ENCODE data around the gene DNM3.
"Not testable (repeated sequence)": the region's sequence is repeated elsewhere in the genome, so short reads cannot be mapped to it uniquely, and the experiment has no call there.

Gene DNM3

DNA sequence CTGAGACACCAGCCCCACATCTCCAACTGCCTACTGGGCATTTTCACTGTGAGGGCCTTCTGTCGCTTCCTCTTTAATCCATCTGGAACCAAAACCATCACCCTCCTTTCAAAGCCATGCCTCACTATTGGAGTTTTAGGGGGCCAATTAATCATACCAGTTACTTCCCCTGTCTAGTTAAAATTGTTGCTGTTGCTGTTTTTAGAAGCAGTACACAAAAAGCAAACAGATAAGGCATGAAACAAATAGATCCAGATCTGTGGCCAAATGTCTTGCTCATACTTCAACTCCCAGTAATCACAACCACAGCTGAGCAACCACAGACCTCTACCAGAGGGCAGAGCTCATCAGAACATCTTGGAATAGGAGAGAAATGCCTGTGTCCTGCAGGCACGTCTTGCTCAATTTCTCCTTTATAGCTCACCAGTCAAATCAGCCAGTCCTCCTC is 445.4 kb downstream of the DNM3 start:
- Histone ChIP-seq H3K27ac (ENCODE audit: low read length) (peak overlapping the region; percentile 32), H3K9ac (ENCODE audit: low read length in 2 of 2) (no peak overlapping the region)

DNA sequence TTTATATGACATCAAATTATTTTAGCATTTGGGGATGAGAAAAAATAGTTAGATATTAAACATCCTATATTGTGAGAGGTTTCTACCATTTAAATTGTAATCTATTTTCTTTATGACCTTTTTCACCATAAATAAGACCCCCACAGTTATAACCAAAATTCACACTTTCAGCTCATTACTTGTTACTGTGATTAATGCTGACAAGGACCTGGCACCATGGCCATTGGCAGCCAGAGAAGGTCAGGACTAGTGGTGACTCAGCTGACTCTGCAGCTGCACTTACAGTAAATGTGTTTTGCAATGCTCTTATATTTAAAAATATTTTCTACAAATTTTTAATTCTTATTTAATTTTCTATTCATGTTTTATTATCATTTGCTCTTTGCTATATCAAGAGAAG is 445.9 kb downstream of the DNM3 start:
- no peaks in the 10 kb centered on the region for H3K9me3 ChIP-seq (ENCODE audit: control insufficient read depth in 2 of 2, low read length in 2 of 2)
- no peaks in the 10 kb centered on the region for H3K36me3 ChIP-seq (ENCODE audit: control insufficient read depth in 2 of 2, insufficient read depth in 2 of 2, low read length in 2 of 2)
- H3K4me3 ChIP-seq (ENCODE audit: low read length in 2 of 2), result no peak overlapping the region
- H3K27ac ChIP-seq (ENCODE audit: low read length), result no peak overlapping the region
- H3K4me1 ChIP-seq (ENCODE audit: control insufficient read depth, insufficient read depth, low read length), result no peaks in the 10 kb centered on the region
- no peak overlapping the region for H3K9ac ChIP-seq (ENCODE audit: low read length in 2 of 2)
- no peaks in the 10 kb centered on the region for H3K27me3 ChIP-seq (ENCODE audit: control insufficient read depth in 1 of 2, insufficient read depth in 2 of 2, low read length in 2 of 2)

More for the DNA sequence above, 445.4 kb downstream of the DNM3 start:
- no peaks in the 10 kb centered on the region for H3K27me3 ChIP-seq (ENCODE audit: control insufficient read depth in 1 of 2, insufficient read depth in 2 of 2, low read length in 2 of 2)
- no peak overlapping the region for H3K4me3 ChIP-seq (ENCODE audit: low read length in 2 of 2)
- H3K4me1 ChIP-seq (ENCODE audit: control insufficient read depth, insufficient read depth, low read length), result no peaks in the 10 kb centered on the region
- no peaks in the 10 kb centered on the region for H3K36me3 ChIP-seq (ENCODE audit: control insufficient read depth in 2 of 2, insufficient read depth in 2 of 2, low read length in 2 of 2)
- no peaks in the 10 kb centered on the region for H3K9me3 ChIP-seq (ENCODE audit: control insufficient read depth in 2 of 2, low read length in 2 of 2)

DNA sequence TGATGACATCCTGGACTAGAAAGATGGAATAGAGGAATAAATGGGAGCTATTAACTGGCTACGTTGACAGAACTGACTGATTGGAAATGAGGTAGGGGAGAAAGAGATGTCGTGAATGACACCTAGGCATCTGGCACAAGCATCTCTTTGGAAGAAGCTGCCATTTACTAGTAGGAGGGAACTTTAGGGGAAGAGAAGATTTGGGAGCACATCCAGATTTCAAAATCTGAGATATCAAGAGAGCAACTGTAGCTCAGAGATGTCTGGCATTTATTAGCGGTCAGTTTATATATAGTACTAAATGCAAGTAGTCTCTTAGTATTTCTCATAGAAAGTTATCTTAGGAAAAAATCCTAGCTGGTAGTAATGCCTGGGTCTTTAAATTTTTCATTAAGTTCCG is 447.3 kb downstream of the DNM3 start:
- no peaks in the 10 kb centered on the region for H3K4me1 ChIP-seq (ENCODE audit: control insufficient read depth, insufficient read depth, low read length)
- H3K4me3 ChIP-seq (ENCODE audit: low read length in 2 of 2), result no peak overlapping the region
- no peaks in the 10 kb centered on the region for H3K9me3 ChIP-seq (ENCODE audit: control insufficient read depth in 2 of 2, low read length in 2 of 2)
- H3K27ac ChIP-seq (ENCODE audit: low read length), result no peak overlapping the region
- H3K36me3 ChIP-seq (ENCODE audit: control insufficient read depth in 2 of 2, insufficient read depth in 2 of 2, low read length in 2 of 2), result no peaks in the 10 kb centered on the region
- H3K9ac ChIP-seq (ENCODE audit: low read length in 2 of 2), result no peak overlapping the region
- no peaks in the 10 kb centered on the region for H3K27me3 ChIP-seq (ENCODE audit: control insufficient read depth in 1 of 2, insufficient read depth in 2 of 2, low read length in 2 of 2)

DNA sequence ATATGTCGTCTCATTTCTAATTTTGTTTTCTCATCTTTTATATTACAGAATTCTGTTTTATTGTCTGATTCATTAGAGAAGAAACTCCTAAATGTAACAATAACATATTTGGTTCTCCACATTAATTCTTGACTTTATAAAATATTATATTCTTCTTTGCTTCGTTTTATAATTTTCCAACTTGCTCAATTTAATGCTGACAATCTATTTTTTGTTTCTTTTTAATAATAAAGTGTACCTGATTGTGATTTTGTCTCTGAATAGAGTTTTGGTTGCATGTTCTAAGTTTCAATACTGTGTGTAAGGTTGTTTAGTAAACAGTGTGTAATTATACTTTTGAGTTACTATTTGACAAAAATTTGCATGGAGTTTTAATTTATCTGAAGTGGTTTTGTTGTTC is 448.1 kb downstream of the DNM3 start:
- no peak overlapping the region for H3K4me3 ChIP-seq (ENCODE audit: low read length in 2 of 2)
- no peak overlapping the region for H3K27ac ChIP-seq (ENCODE audit: low read length)
- H3K9me3 ChIP-seq (ENCODE audit: control insufficient read depth in 2 of 2, low read length in 2 of 2), result no peaks in the 10 kb centered on the region
- no peaks in the 10 kb centered on the region for H3K27me3 ChIP-seq (ENCODE audit: control insufficient read depth in 1 of 2, insufficient read depth in 2 of 2, low read length in 2 of 2)
- no peak overlapping the region for H3K9ac ChIP-seq (ENCODE audit: low read length in 2 of 2)
- H3K36me3 ChIP-seq (ENCODE audit: control insufficient read depth in 2 of 2, insufficient read depth in 2 of 2, low read length in 2 of 2), result no peaks in the 10 kb centered on the region
- H3K4me1 ChIP-seq (ENCODE audit: control insufficient read depth, insufficient read depth, low read length), result no peaks in the 10 kb centered on the region

DNA sequence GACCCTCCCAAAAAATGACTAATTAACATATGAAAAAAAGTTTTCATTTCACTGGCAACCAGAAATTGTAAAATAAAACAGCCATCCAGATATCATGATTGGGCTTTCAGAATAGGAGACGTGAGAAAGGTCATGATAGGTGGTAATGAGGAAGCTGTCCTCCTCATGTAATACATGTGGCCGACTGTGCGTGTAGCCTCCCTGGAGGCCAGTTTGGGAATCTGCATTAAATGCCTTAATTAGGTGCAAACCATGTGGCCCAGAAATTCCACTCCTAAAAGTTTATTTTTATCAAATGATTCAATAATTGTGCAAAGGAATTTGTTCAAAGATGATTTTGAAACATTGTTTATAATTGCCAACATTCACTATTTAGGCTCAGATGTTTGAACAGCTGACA is 451.5 kb downstream of the DNM3 start:
- H3K4me3 ChIP-seq (ENCODE audit: low read length in 2 of 2), result no peak overlapping the region
- no peaks in the 10 kb centered on the region for H3K9me3 ChIP-seq (ENCODE audit: control insufficient read depth in 2 of 2, low read length in 2 of 2)
- no peaks in the 10 kb centered on the region for H3K4me1 ChIP-seq (ENCODE audit: control insufficient read depth, insufficient read depth, low read length)
- no peak overlapping the region for H3K27ac ChIP-seq (ENCODE audit: low read length)
- H3K36me3 ChIP-seq (ENCODE audit: control insufficient read depth in 2 of 2, insufficient read depth in 2 of 2, low read length in 2 of 2), result no peaks in the 10 kb centered on the region
- H3K9ac ChIP-seq (ENCODE audit: low read length in 2 of 2), result no peak overlapping the region
- no peaks in the 10 kb centered on the region for H3K27me3 ChIP-seq (ENCODE audit: control insufficient read depth in 1 of 2, insufficient read depth in 2 of 2, low read length in 2 of 2)

DNA sequence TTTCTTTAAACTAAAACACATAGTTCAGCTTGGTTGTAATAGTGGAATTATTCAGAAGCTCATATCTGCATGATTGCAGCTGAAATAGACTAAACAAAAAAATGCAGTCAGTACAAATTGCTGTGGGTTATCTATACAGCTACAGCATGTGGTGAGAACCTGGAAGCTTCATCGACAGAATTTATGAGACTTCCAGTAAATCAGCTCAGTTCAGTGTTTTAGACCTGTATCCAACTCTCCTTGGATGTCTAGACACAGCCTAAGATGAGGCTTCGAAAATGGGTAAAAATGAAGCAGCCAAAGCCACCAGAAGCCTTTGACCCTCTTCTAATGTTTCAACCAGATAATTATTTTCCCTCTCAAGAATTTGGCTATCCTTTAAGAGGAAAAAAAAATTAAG is 452.1 kb downstream of the DNM3 start:
- H3K9me3 ChIP-seq (ENCODE audit: control insufficient read depth in 2 of 2, low read length in 2 of 2), result no peaks in the 10 kb centered on the region
- H3K4me3 ChIP-seq (ENCODE audit: low read length in 2 of 2), result no peak overlapping the region
- H3K27me3 ChIP-seq (ENCODE audit: control insufficient read depth in 1 of 2, insufficient read depth in 2 of 2, low read length in 2 of 2), result no peaks in the 10 kb centered on the region
- H3K27ac ChIP-seq (ENCODE audit: low read length), result no peak overlapping the region
- H3K9ac ChIP-seq (ENCODE audit: low read length in 2 of 2), result no peak overlapping the region
- no peaks in the 10 kb centered on the region for H3K36me3 ChIP-seq (ENCODE audit: control insufficient read depth in 2 of 2, insufficient read depth in 2 of 2, low read length in 2 of 2)
- H3K4me1 ChIP-seq (ENCODE audit: control insufficient read depth, insufficient read depth, low read length), result no peaks in the 10 kb centered on the region

DNA sequence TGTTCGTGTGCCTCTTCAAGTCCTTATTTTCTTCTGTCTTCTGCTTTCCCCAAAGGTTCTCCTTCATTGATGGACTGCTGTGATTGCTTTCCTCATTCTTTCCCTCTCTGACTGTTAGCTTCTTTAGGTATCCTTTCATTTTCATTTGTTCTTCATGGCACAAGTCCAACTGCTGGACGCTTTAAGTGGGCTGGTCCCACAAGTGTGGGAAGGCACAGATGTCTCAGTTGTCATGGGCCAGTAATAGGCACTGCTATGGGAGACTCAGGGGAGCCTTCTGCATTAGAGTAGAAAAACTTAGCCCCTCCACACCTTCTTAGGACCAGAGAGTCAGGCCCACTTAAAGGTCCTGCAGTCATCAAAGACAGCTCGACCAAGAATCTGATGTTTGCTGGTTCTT is 456.8 kb downstream of the DNM3 start:
- no peak overlapping the region for H3K9ac ChIP-seq (ENCODE audit: low read length in 2 of 2)
- no peak overlapping the region for H3K4me3 ChIP-seq (ENCODE audit: low read length in 2 of 2)
- no peaks in the 10 kb centered on the region for H3K36me3 ChIP-seq (ENCODE audit: control insufficient read depth in 2 of 2, insufficient read depth in 2 of 2, low read length in 2 of 2)
- H3K27ac ChIP-seq (ENCODE audit: low read length), result no peak overlapping the region
- no peaks in the 10 kb centered on the region for H3K27me3 ChIP-seq (ENCODE audit: control insufficient read depth in 1 of 2, insufficient read depth in 2 of 2, low read length in 2 of 2)
- no peaks in the 10 kb centered on the region for H3K4me1 ChIP-seq (ENCODE audit: control insufficient read depth, insufficient read depth, low read length)
- H3K9me3 ChIP-seq (ENCODE audit: control insufficient read depth in 2 of 2, low read length in 2 of 2), result peaks cover 0 to 8% of the 10 kb centered on the region in 2 donors

DNA sequence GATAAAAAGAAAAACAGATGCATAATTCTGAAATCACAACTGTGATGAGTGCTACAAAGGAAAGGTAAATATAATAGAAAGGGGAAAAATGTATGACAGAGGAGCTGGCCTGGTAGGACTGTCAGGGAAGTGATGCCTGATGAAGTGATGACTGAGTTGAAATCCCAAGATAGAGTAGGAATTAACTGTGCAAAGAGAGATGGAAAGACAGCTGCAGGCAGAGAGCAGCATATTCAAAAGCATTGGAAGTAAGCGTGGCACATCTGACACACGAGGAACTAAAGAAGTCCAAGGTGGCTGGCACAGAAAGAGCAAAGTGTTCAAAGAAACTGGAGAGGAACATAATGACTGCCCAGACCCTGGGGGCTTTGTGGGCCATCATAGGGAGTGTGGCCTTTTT is 457.6 kb downstream of the DNM3 start:
- Histone ChIP-seq H3K4me1 (ENCODE audit: control insufficient read depth, insufficient read depth, low read length) (no peaks in the 10 kb centered on the region), H3K9me3 (ENCODE audit: control insufficient read depth in 2 of 2, low read length in 2 of 2) (peaks cover 0 to 8% of the 10 kb centered on the region in 2 donors), H3K9ac (ENCODE audit: low read length in 2 of 2) (no peak overlapping the region), H3K36me3 (ENCODE audit: control insufficient read depth in 2 of 2, insufficient read depth in 2 of 2, low read length in 2 of 2) (no peaks in the 10 kb centered on the region), H3K27ac (ENCODE audit: low read length) (no peak overlapping the region), H3K4me3 (ENCODE audit: low read length in 2 of 2) (no peak overlapping the region), H3K27me3 (ENCODE audit: control insufficient read depth in 1 of 2, insufficient read depth in 2 of 2, low read length in 2 of 2) (no peaks in the 10 kb centered on the region)

DNA sequence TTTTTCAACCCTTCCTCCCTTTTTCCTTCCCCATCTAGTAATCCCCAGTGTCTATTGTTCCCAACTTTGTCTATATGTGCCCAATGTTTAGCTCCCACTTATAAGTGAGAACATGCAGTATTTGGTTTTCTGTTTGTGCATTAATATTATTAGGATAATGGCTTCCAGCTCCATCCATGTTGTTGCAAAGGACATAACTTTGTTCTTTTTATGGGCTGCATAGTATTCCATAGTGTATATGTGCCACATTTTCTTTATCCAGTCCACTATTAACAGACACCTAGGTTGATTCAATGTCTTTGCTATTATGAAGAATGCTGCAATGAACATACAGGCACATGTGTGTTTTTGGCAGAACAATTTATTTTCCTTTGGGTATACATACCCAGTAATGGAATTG is 458.2 kb downstream of the DNM3 start:
- Histone ChIP-seq H3K9me3 (ENCODE audit: control insufficient read depth in 2 of 2, low read length in 2 of 2) (peaks cover 0 to 8% of the 10 kb centered on the region in 2 donors), H3K27ac (ENCODE audit: low read length) (no peak overlapping the region), H3K9ac (ENCODE audit: low read length in 2 of 2) (no peak overlapping the region), H3K36me3 (ENCODE audit: control insufficient read depth in 2 of 2, insufficient read depth in 2 of 2, low read length in 2 of 2) (no peaks in the 10 kb centered on the region), H3K27me3 (ENCODE audit: control insufficient read depth in 1 of 2, insufficient read depth in 2 of 2, low read length in 2 of 2) (no peaks in the 10 kb centered on the region), H3K4me3 (ENCODE audit: low read length in 2 of 2) (no peak overlapping the region), H3K4me1 (ENCODE audit: control insufficient read depth, insufficient read depth, low read length) (no peaks in the 10 kb centered on the region)

DNA sequence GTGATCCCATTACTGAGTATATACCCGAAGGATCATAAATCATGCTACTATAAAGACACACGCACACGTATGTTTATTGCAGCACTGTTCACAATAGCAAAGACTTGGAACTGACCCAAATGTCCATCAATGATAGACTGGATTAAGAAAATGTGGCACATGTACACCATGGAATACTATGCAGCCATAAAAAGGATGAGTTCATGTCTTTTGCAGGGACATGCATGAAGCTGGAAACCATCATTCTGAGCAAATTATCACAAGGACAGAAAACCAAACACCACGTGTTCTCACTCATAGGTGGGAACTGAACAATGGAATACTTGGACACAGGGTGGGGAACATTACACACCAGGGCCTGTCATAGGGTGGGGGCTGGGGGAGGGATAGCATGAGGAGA is 466.2 kb downstream of the DNM3 start:
- not testable (repeated sequence) for H3K27ac ChIP-seq (ENCODE audit: low read length); H3K36me3 ChIP-seq (ENCODE audit: control insufficient read depth in 2 of 2, insufficient read depth in 2 of 2, low read length in 2 of 2); H3K4me3 ChIP-seq (ENCODE audit: low read length in 2 of 2); H3K9ac ChIP-seq (ENCODE audit: low read length in 2 of 2); H3K9me3 ChIP-seq (ENCODE audit: control insufficient read depth in 2 of 2, low read length in 2 of 2); H3K27me3 ChIP-seq (ENCODE audit: control insufficient read depth in 1 of 2, insufficient read depth in 2 of 2, low read length in 2 of 2); H3K4me1 ChIP-seq (ENCODE audit: control insufficient read depth, insufficient read depth, low read length)

DNA sequence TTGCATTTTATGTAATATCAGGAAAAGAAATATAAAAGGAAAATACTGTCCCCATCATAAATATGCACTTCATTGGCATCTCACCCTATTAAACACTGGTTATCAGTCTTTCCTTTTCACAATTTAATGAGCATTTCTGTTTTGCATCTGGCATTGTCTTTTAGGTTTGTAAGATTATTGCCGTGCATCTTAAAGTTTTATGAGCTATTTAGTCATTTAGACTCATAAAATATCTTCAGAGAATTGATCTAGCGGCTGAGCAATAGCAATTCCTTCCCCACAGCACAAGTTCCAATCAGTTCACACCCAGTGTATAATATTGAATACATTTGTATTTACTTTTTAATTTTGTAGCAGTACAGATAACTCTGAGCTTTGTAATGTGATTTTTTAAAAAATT is 466.8 kb downstream of the DNM3 start:
- Histone ChIP-seq H3K4me3 (ENCODE audit: low read length in 2 of 2) (no peak overlapping the region), H3K9me3 (ENCODE audit: control insufficient read depth in 2 of 2, low read length in 2 of 2) (no peaks in the 10 kb centered on the region), H3K9ac (ENCODE audit: low read length in 2 of 2) (no peak overlapping the region), H3K27ac (ENCODE audit: low read length) (no peak overlapping the region), H3K27me3 (ENCODE audit: control insufficient read depth in 1 of 2, insufficient read depth in 2 of 2, low read length in 2 of 2) (no peaks in the 10 kb centered on the region), H3K4me1 (ENCODE audit: control insufficient read depth, insufficient read depth, low read length) (no peaks in the 10 kb centered on the region), H3K36me3 (ENCODE audit: control insufficient read depth in 2 of 2, insufficient read depth in 2 of 2, low read length in 2 of 2) (no peaks in the 10 kb centered on the region)

DNA sequence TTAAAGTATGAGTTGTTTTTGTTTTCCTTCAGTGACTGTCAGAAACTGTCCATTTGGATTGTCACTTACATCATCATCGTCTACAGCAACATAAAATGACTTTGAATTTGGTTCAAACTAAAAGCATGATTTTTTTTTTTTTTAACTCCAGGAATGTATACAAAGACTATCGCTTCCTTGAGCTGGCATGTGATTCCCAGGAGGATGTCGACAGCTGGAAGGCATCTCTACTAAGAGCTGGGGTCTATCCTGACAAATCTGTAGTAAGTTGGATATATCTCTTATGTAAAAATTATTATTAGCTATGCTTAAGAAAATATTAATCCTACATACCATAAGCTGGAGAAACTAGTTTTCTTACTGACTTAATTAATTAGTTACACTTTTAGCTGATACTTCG is 467.3 kb downstream of the DNM3 start:
- H3K9ac ChIP-seq (ENCODE audit: low read length in 2 of 2), result no peak overlapping the region
- H3K36me3 ChIP-seq (ENCODE audit: control insufficient read depth in 2 of 2, insufficient read depth in 2 of 2, low read length in 2 of 2), result no peaks in the 10 kb centered on the region
- no peak overlapping the region for H3K27ac ChIP-seq (ENCODE audit: low read length)
- H3K27me3 ChIP-seq (ENCODE audit: control insufficient read depth in 1 of 2, insufficient read depth in 2 of 2, low read length in 2 of 2), result no peaks in the 10 kb centered on the region
- H3K4me1 ChIP-seq (ENCODE audit: control insufficient read depth, insufficient read depth, low read length), result no peaks in the 10 kb centered on the region
- no peak overlapping the region for H3K4me3 ChIP-seq (ENCODE audit: low read length in 2 of 2)
- no peaks in the 10 kb centered on the region for H3K9me3 ChIP-seq (ENCODE audit: control insufficient read depth in 2 of 2, low read length in 2 of 2)
